NB4 (cell line): ENCODE results near the gene SLC25A39.

Experiments used
- POLR2A ChIP-seq: IDR thresholded peaks from 2 replicates; pipeline ENCODE4 v1.6.1; 2011; ENCODE audit warnings: mild to moderate bottlenecking; ENCODE audit not compliant: insufficient read length; ENCODE audit errors: extremely low read depth
- TF ChIP-seq, protein P1 (sequence below): IDR thresholded peaks from one replicate; pipeline ENCODE4 v1.5.1; 2012; ENCODE audit warnings: low read depth, low read length

GRCh38 chr17:44323359-44324091, 1.1 kb downstream of the SLC25A39 start:
- TF ChIP-seq, protein P1, sequence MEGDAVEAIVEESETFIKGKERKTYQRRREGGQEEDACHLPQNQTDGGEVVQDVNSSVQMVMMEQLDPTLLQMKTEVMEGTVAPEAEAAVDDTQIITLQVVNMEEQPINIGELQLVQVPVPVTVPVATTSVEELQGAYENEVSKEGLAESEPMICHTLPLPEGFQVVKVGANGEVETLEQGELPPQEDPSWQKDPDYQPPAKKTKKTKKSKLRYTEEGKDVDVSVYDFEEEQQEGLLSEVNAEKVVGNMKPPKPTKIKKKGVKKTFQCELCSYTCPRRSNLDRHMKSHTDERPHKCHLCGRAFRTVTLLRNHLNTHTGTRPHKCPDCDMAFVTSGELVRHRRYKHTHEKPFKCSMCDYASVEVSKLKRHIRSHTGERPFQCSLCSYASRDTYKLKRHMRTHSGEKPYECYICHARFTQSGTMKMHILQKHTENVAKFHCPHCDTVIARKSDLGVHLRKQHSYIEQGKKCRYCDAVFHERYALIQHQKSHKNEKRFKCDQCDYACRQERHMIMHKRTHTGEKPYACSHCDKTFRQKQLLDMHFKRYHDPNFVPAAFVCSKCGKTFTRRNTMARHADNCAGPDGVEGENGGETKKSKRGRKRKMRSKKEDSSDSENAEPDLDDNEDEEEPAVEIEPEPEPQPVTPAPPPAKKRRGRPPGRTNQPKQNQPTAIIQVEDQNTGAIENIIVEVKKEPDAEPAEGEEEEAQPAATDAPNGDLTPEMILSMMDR, result no peak
- no peak for TF ChIP-seq POLR2A
